DOHH2 (cell line): Measurements from ENCODE around the gene NAA38.

ENCODE experiments used
- EZH2phosphoT487 ChIP-seq: fragments of 200-600 bp; sonication (generic); IDR thresholded peaks from 2 replicates; pipeline ENCODE4 v1.6.1; 2017; ENCODE audit warnings: borderline replicate concordance, mild to moderate bottlenecking, antibody characterized with exemption, low read length, moderate library complexity, mixed read lengths
- TF ChIP-seq, protein P1 (sequence below): fragments of 200-600 bp; sonication (generic); IDR thresholded peaks from one replicate; pipeline ENCODE4 v1.5.1; 2014; ENCODE audit warnings: antibody characterized with exemption, mild to moderate bottlenecking, low read depth, low read length; ENCODE audit not compliant: poor library complexity, severe bottlenecking

DNA sequence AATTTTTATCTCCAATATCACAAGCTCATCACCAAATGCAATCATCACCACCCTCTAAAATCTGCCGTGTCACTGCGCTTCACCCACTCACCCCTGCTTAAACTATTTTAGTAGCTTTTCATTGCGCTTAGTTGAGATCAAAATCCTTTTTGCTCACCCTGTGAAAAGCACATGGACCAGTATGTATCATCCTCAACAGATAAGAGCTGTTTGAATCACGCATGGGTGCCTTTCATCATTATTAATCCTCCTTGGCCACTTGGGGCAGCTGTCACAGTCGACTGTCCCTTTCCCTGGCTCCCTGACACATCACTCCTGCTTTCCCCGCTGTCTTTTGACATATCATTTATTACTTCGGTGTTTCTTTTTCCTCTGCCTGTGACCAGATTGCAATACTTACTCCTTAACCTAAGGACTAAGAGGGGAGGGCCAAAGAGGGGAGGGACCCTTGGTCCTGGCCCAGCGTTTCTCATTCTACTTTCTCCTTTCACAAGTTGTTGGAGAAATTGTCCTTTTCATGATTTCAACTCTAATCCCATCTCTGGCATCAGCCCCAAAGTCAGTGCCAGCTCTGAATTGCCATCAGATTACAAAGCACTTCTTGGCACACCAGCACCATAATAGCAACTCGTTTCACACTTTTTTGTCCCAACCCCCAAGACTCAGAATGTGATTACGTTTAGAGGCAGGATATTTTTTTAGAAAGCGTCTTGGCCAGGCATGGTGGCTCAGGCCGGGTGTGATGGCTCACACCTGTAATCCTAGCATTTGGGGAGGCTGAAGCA lies 32.0 kb downstream of the NAA38 start:
- TF ChIP-seq, protein P1, sequence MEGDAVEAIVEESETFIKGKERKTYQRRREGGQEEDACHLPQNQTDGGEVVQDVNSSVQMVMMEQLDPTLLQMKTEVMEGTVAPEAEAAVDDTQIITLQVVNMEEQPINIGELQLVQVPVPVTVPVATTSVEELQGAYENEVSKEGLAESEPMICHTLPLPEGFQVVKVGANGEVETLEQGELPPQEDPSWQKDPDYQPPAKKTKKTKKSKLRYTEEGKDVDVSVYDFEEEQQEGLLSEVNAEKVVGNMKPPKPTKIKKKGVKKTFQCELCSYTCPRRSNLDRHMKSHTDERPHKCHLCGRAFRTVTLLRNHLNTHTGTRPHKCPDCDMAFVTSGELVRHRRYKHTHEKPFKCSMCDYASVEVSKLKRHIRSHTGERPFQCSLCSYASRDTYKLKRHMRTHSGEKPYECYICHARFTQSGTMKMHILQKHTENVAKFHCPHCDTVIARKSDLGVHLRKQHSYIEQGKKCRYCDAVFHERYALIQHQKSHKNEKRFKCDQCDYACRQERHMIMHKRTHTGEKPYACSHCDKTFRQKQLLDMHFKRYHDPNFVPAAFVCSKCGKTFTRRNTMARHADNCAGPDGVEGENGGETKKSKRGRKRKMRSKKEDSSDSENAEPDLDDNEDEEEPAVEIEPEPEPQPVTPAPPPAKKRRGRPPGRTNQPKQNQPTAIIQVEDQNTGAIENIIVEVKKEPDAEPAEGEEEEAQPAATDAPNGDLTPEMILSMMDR = no peak
- no peak for TF ChIP-seq EZH2phosphoT487
